Measurements from ENCODE around the gene ABCA4.

DNA sequence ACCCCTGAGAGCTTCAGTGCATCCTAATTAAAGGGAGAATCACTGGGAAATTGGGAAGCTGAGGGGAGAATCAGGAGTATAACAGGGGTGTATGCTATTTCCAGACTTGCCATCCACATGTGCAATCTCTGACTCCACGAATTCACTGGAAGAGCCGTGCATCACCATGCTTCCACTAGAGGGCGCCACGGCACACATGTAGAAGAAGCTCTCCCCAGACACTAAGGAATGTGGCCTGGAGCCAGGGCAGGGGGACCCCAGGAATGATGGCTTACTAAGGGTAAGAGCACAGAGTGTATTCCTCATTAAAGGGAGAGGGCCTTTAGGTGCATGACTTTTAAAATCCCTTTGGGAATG, 81.5 kb downstream of the ABCA4 start:
- TF ChIP-seq EZH2 (IDR thresholded peaks at IDR 0.05) (no peak), CTCF (IDR thresholded peaks at IDR 0.05) (peak; percentile 97), EZH2phosphoT487 (IDR thresholded peaks at IDR 0.05) (no peak)

Measured in neural progenitor cell (in vitro differentiated cells).